ENCODE results near the gene RAB20.

The RAB20 gene

DNA sequence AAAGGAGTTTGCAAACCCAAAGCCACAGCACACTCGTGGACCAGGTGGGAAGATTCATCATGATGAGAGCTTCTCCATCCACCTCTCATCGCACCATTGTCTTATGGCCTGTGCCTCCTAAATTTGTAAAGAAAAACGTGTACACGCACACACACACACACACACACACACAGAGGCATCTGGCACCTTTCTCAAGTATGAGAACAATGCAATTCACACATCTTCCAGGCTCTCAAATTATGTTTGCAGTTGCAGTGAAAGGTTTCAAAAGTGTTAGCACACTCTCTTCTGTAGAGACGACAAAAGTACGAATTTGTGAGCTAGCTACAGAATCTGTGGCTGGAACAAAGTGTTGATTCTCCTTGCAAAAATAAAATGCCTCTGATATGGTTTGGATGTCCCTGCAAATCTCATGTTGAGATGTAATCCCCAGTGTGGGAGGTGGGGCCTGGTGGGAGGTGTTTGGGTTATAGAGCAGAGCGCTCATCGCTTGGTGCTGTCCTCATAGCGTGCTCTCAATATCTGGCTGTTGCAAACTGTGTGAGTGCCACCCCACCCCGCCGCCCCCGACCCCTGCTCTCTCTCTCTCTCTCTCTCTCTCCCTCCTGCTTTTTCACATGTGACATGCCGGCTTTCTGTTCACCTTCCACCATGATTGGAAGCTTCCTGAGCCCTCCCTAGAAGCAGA lies 21.8 kb upstream of the RAB20 start:
- Mint-ChIP-seq H3K9me3 (no peaks in the 10 kb centered on the region), H3K36me3 (ENCODE audit: insufficient read depth) (no peaks in the 10 kb centered on the region), H3K4me3 (no peak overlapping the region), H3K27ac (ENCODE audit: low read depth) (no peak overlapping the region), H3K4me1 (no peaks in the 10 kb centered on the region), H3K27me3 (peaks cover 66% of the 10 kb centered on the region)
- DNase-seq (ENCODE audit: low spot score in 2 of 2), result no peak
- ATAC-seq (replicated peaks; ENCODE audit: extremely low read depth, poor library complexity, severe bottlenecking), result no peak

DNA sequence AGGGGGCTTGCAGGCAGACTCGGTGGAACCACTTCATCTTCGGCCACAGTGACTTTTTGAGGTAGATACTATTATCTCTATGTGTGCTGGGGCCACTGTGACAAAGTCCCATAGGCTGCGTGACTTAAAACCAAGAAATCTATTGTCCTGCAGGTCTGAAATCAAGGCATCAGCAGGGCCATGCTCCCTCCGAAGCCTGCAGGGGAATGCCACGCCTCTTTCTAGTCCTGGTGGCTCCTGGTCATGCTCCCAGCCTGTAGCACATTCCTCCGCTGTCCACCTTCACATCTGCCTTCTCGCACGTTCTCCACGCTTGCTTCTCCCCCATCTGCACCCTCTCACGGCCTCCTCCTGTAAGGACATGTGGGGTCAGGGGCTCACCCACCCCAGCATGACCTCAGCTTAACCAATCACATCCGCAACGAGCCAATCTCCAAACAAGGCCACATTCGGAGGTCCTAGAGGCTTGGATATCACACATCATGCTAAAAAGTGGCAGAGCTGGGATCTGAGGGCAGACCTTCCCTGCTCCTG lies 21.0 kb upstream of the RAB20 start:
- ATAC-seq (replicated peaks; ENCODE audit: extremely low read depth, poor library complexity, severe bottlenecking) (no peak), DNase-seq (ENCODE audit: low spot score in 2 of 2) (no peak)
- Mint-ChIP-seq H3K4me3 (no peak overlapping the region), H3K27me3 (peaks cover 74% of the 10 kb centered on the region), H3K27ac (ENCODE audit: low read depth) (no peak overlapping the region), H3K36me3 (ENCODE audit: insufficient read depth) (no peaks in the 10 kb centered on the region), H3K4me1 (no peaks in the 10 kb centered on the region), H3K9me3 (no peaks in the 10 kb centered on the region)

DNA sequence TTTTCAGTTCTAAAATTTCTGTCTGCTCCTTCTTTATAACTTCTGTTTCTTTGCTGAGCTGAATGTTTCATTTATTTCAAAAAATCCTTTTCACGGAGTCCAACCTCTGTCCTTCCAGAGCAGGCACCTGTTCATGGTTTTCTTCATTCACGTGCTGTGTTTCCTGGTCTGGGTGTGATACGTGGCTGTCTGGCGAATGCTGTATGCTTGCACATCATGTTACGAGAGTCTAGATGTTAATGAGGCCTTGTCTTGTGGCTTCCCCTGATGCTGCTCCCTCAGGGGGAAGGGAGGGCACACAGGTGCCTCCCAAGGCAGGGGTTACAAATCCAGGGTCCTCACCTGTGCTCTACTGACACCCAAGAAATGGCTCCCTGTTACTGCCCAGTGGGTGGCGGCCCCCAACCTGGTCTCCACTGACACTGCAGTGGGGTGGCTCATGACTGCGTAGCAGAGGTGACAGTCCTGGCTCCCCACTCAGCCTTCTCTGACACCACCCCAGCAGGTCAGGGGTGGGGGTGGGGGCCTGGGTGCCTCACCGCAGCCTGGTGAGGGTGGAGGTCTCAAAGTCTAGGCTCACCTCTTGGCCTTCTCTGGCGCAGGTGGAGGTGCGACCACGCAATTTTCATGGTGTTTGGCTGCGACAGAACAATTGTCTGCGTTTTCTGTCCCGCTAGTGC lies 20.1 kb upstream of the RAB20 start:
- no peaks in the 10 kb centered on the region for H3K4me1 Mint-ChIP-seq

DNA sequence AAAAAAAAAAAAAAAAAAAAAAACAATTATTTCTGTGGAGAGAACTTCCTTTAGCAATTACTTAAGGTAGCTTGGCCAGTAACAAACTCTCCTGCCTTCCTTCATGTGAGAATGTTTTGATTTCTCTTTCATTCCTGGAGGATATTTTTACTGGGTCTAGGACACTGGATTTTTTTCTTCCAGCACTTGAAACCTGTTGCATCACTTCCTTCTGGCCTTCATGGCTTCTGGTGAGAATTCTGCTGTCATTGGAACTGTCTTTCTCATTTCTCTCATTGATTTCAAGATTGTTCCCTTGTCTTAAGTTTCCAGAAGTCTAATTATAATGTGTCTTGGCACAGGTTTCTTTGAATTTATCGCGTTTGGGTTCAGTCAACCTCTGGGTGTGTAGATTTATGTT lies 19.3 kb upstream of the RAB20 start:
- peaks cover 5% of the 10 kb centered on the region for H3K4me1 Mint-ChIP-seq
- no peaks in the 10 kb centered on the region for H3K9me3 Mint-ChIP-seq
- no peak overlapping the region for H3K4me3 Mint-ChIP-seq
- no peaks in the 10 kb centered on the region for H3K36me3 Mint-ChIP-seq (ENCODE audit: insufficient read depth)
- DNase-seq (ENCODE audit: low spot score in 2 of 2), result no peak
- no peak for ATAC-seq (replicated peaks; ENCODE audit: extremely low read depth, poor library complexity, severe bottlenecking)
- no peak overlapping the region for H3K27ac Mint-ChIP-seq (ENCODE audit: low read depth)
- H3K27me3 Mint-ChIP-seq, result peaks cover 79% of the 10 kb centered on the region

More for the DNA sequence above, 20.1 kb upstream of the RAB20 start:
- no peaks in the 10 kb centered on the region for H3K9me3 Mint-ChIP-seq
- DNase-seq (ENCODE audit: low spot score in 2 of 2) (no peak), ATAC-seq (replicated peaks; ENCODE audit: extremely low read depth, poor library complexity, severe bottlenecking) (no peak)
- H3K27me3 Mint-ChIP-seq, result peaks cover 81% of the 10 kb centered on the region
- no peak overlapping the region for H3K27ac Mint-ChIP-seq (ENCODE audit: low read depth)
- no peaks in the 10 kb centered on the region for H3K36me3 Mint-ChIP-seq (ENCODE audit: insufficient read depth)
- no peak overlapping the region for H3K4me3 Mint-ChIP-seq

DNA sequence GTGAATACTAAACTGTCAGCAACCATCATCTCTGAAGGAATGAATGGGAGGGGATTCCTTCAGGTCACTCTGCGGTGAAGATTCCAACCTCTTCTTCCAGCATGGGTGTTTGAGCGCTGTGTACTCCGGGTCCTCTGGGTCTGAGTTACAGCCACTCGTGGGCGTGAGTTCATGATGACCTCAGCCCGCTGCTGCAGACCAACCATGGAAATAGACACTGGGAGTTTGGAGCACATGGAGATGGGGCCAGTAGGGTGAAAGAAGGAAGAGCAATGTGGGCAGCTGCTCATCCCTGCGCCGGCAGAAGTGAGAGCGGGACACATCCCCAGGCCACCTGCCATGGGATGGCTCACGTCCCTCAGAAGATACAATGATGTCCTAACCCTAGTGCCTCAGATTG lies 16.8 kb upstream of the RAB20 start:
- H3K27ac Mint-ChIP-seq (ENCODE audit: low read depth), result no peak overlapping the region
- DNase-seq (ENCODE audit: low spot score in 2 of 2), result no peak
- H3K27me3 Mint-ChIP-seq, result peaks cover 82% of the 10 kb centered on the region
- ATAC-seq (replicated peaks; ENCODE audit: extremely low read depth, poor library complexity, severe bottlenecking), result no peak
- no peak overlapping the region for H3K4me3 Mint-ChIP-seq
- no peaks in the 10 kb centered on the region for H3K36me3 Mint-ChIP-seq (ENCODE audit: insufficient read depth)
- peaks cover 11% of the 10 kb centered on the region for H3K4me1 Mint-ChIP-seq
- no peaks in the 10 kb centered on the region for H3K9me3 Mint-ChIP-seq

DNA sequence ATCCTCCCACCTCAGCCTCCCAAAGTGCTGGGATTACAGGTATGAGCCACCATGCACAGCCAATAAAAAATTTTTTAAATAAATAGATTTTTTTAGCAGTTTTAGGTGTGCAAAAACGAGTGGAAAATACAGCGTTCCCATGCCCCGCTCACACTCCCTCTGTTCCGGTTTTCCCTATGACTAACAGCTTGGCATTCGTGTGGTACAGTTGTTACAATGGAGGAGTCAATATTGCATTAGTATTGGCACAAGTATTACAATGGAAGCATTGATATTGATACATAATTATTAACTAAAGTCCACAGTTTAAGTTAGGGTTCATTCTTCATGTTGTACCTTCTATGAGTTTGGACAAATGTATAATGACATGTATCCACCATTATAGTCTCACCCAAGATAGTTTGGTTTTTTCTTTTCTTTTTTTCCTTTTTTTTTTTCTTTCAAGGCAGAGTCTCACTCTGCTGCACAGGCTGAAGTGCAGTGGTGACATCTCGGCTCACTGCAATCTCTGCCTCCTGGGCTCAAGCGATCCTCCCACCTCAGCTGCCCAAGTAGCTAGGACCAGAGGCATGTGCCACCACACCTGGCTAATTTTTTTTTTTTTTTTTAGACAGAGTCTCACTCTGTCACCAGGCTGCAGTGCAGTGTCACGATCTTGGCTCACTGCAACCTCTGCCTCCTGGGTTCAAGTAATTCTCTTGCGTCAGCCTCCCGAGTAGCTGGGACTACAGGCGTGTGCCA lies 15.4 kb upstream of the RAB20 start:
- peaks cover 11% of the 10 kb centered on the region for H3K4me1 Mint-ChIP-seq
- H3K27me3 Mint-ChIP-seq, result peaks cover 79% of the 10 kb centered on the region
- no peak for DNase-seq (ENCODE audit: low spot score in 2 of 2)
- no peaks in the 10 kb centered on the region for H3K9me3 Mint-ChIP-seq
- ATAC-seq (replicated peaks; ENCODE audit: extremely low read depth, poor library complexity, severe bottlenecking), result no peak
- H3K36me3 Mint-ChIP-seq (ENCODE audit: insufficient read depth), result no peaks in the 10 kb centered on the region
- no peak overlapping the region for H3K27ac Mint-ChIP-seq (ENCODE audit: low read depth)
- no peak overlapping the region for H3K4me3 Mint-ChIP-seq

DNA sequence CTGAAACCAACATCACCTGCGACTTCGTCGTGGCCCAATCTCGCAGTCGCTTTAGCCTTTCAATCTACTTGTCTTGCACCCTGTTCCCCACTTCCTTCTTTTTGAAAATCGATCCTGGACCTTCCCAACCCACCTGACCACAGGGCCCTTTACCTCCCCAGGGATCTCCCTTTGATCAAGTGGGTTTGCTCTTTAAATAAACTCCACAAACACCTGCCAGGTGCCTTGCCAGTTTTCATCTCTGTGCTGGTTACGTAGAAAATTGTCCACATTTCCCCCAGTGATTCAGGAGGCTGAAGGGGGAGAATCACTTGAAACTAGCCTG lies 14.5 kb upstream of the RAB20 start:
- peaks cover 80% of the 10 kb centered on the region for H3K27me3 Mint-ChIP-seq

DNA sequence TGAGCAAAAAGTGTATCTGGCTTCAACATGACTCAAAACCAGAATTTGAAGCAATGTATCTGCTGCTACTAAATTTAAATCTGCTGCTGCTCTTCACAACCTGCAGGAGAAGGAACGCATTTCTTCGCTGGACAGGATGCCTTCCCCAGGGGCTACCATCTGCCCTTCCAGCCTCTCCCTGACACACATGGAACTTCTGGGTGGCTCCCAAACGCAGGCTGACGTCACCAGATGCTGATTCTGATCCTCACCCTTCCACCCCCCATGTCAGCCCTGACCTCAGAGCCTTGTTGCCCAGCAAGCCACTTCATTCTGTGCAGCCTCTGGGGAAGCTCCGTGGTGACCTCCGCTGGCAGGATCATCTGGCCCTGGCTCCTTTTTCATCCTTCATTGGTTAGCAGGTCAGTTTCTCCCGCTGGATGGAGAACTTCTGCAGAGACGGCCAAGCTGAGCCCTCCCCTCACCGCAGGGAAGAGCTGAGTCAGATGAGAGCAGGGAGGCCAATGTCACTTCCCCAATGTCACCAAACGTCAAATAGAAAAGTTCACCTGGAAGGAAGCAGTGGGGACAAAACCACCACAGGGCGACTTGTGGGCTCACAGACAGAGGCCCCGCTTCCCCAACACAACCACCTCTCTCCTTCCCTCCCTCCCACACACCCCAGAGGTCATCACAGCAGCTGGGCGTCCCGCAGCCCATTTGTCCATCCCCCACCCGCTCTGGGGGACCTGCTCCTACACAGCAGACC lies 14.0 kb upstream of the RAB20 start:
- H3K27ac Mint-ChIP-seq (ENCODE audit: low read depth), result no peak overlapping the region
- DNase-seq (ENCODE audit: low spot score in 2 of 2) (no peak), ATAC-seq (replicated peaks; ENCODE audit: extremely low read depth, poor library complexity, severe bottlenecking) (no peak)
- H3K36me3 Mint-ChIP-seq (ENCODE audit: insufficient read depth), result no peaks in the 10 kb centered on the region
- peaks cover 11% of the 10 kb centered on the region for H3K4me1 Mint-ChIP-seq
- no peaks in the 10 kb centered on the region for H3K9me3 Mint-ChIP-seq
- peaks cover 80% of the 10 kb centered on the region for H3K27me3 Mint-ChIP-seq
- no peak overlapping the region for H3K4me3 Mint-ChIP-seq

More for the DNA sequence above, 14.5 kb upstream of the RAB20 start:
- Mint-ChIP-seq H3K4me3 (no peak overlapping the region), H3K4me1 (peaks cover 11% of the 10 kb centered on the region), H3K27ac (ENCODE audit: low read depth) (no peak overlapping the region), H3K36me3 (ENCODE audit: insufficient read depth) (no peaks in the 10 kb centered on the region), H3K9me3 (no peaks in the 10 kb centered on the region)
- DNase-seq (ENCODE audit: low spot score in 2 of 2) (no peak), ATAC-seq (replicated peaks; ENCODE audit: extremely low read depth, poor library complexity, severe bottlenecking) (no peak)

DNA sequence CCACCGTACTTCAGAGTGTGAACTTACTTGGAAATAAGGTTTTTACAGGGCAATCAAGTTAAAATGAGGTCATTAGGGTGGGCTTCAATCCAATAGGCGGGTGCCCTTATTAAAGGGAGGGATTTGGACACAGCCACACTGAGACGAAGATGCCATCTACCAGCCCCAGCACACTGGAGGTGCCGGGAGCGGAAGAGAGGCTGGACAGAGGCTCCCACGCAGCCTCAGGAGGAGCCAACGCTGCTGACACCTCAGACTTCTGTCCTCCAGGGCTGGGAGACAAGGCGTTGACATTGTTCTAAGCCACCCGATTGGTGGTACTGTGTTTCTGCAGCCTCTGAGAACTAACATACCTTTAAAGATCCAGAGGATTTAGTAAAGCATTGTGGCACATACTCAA lies 12.6 kb upstream of the RAB20 start:
- Mint-ChIP-seq H3K27ac (ENCODE audit: low read depth) (no peak overlapping the region), H3K27me3 (peaks cover 89% of the 10 kb centered on the region), H3K4me3 (no peak overlapping the region), H3K36me3 (ENCODE audit: insufficient read depth) (no peaks in the 10 kb centered on the region), H3K4me1 (peaks cover 11% of the 10 kb centered on the region), H3K9me3 (no peaks in the 10 kb centered on the region)
- ATAC-seq (replicated peaks; ENCODE audit: extremely low read depth, poor library complexity, severe bottlenecking) (no peak), DNase-seq (ENCODE audit: low spot score in 2 of 2) (no peak)

DNA sequence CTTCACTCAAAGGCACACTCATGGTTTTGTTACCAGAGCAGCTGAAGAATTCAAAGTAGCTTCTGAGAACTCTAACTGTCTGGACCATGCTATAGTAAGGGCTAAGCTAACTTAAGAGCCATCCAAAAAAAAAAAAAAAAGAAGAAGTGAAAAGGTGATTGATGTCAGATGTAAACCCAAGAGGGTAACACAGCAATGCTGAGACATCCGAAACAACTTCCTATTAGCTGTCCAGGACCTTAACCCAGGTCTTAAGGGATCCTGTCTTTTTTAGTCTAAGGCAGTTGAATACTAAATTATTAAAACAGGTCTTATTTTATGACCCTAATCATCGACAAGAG lies 11.2 kb upstream of the RAB20 start:
- peaks cover 91% of the 10 kb centered on the region for H3K27me3 Mint-ChIP-seq
- no peak overlapping the region for H3K27ac Mint-ChIP-seq (ENCODE audit: low read depth)
- no peak for ATAC-seq (replicated peaks; ENCODE audit: extremely low read depth, poor library complexity, severe bottlenecking)

DNA sequence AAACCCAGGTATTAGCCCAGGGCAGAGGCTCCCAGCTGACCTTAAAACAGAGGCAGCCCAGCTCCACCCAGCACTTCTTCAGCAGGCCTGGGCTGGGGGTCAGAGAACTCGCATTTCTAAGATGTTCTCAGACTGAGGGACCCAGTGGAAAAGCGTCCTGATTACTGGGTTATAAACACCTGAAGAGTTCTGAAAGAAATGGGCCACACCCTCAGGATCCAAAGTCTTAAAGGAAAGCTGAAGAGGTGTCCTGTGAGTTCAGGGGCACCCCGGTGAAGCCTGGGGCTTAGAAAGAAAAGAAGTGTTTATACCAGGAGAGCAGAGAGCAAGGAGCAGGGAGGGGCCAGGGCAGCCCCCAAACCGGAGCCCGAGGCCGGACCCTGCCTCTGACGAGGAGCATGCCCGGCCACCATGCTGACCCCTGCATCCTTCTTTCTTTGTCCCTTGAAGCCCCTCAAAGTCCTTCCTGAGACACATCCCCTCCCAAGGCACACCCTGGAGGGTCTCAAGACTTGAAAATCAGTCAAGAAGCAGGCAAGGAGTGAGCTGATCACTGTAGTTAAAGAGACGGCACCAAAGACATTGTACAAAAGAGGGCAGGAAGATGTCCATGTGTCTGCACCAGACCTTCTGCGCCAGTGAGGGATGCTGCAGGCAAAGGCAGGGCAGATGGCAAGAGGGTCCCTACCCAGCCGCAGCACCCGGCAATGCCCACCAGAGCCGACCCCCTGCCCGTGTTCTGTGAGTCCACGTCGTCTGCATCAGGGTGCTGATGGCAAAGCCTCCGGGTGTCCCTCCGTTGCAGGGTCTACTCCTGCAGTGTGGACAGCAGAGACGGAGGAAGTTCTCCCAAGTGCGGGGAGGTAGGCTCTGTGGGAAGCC lies 10.6 kb upstream of the RAB20 start:
- peaks cover 11% of the 10 kb centered on the region for H3K4me1 Mint-ChIP-seq
- DNase-seq (ENCODE audit: low spot score in 2 of 2) (no peak), ATAC-seq (replicated peaks; ENCODE audit: extremely low read depth, poor library complexity, severe bottlenecking) (no peak)
- H3K4me3 Mint-ChIP-seq, result no peak overlapping the region
- H3K9me3 Mint-ChIP-seq, result no peaks in the 10 kb centered on the region
- H3K27ac Mint-ChIP-seq (ENCODE audit: low read depth), result no peak overlapping the region
- peaks cover 91% of the 10 kb centered on the region for H3K27me3 Mint-ChIP-seq
- no peaks in the 10 kb centered on the region for H3K36me3 Mint-ChIP-seq (ENCODE audit: insufficient read depth)

More for the DNA sequence above, 11.2 kb upstream of the RAB20 start:
- no peak for DNase-seq (ENCODE audit: low spot score in 2 of 2)
- Mint-ChIP-seq H3K4me3 (no peak overlapping the region), H3K9me3 (no peaks in the 10 kb centered on the region), H3K4me1 (peaks cover 11% of the 10 kb centered on the region), H3K36me3 (ENCODE audit: insufficient read depth) (no peaks in the 10 kb centered on the region)

DNA sequence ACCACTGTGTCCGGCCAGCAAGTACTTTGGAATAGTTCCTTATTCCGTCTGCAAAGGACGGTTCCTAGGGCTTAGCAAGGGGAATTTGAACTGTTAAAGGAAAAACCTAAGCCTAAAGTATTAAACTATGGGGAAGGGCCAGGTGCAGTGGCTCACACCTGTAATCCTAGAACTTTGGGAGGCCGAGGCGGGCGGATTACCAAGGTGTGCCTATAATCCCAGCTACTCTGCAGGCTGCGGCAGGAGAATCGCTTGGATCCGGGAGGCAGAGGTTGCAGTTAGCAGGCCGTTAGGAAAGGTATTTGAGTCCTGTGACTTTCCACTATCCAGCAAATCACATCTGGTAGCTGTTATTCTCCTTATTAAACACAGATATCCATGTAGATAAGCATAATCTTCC lies 9.4 kb upstream of the RAB20 start:
- Mint-ChIP-seq H3K27me3 (peaks cover 83% of the 10 kb centered on the region), H3K4me3 (no peak overlapping the region), H3K4me1 (peaks cover 7% of the 10 kb centered on the region), H3K9me3 (no peaks in the 10 kb centered on the region), H3K36me3 (ENCODE audit: insufficient read depth) (no peaks in the 10 kb centered on the region), H3K27ac (ENCODE audit: low read depth) (no peak overlapping the region)
- DNase-seq (ENCODE audit: low spot score in 2 of 2), result no peak
- no peak for ATAC-seq (replicated peaks; ENCODE audit: extremely low read depth, poor library complexity, severe bottlenecking)
